ENCODE measurements around the gene TIMM17A. TPM values are rescaled to one million over a fixed set of nuclear protein-coding genes. Genes with fewer than 3 reads are reported as not detected.
"Not testable (repeated sequence)": the region's sequence is repeated elsewhere in the genome, so short reads cannot be mapped to it uniquely, and the experiment has no call there.

The TIMM17A gene
- total RNA-seq, 2 experiments from 2014 or later = 42.5 to 44.8 TPM

- ChIA-PET CTCF (interaction anchor here (3.2 kb wide), 1 partner anchor 30 kb away, joined by 7 read pairs; no protein-coding TSS in a partner anchor), POLR2A (interaction anchor here (1.0 kb wide), 1 partner anchor 29 kb away, joined by 3 read pairs; the partner anchor contains the start of gene TIMM17A)
- no peak overlapping the region for H3K4me3 Mint-ChIP-seq
- H3K4me1 Mint-ChIP-seq = no peaks in the 10 kb centered on the region
- H3K36me3 Mint-ChIP-seq (ENCODE audit: low read depth) = no peaks in the 10 kb centered on the region
- H3K9me3 Mint-ChIP-seq = no peaks in the 10 kb centered on the region
- DNase-seq = no peak
- H3K27me3 Mint-ChIP-seq = peaks cover 16% of the 10 kb centered on the region
- H3K27ac Mint-ChIP-seq = no peak overlapping the region
These were observed 29.2 kb upstream of the TIMM17A start for GRCh38 chr1:201925981-201926645.

GRCh38 chr1:201928266-201928665 lies 27.0 kb upstream of the TIMM17A start:
- no peaks in the 10 kb centered on the region for H3K4me1 Mint-ChIP-seq
- no peaks in the 10 kb centered on the region for H3K36me3 Mint-ChIP-seq (ENCODE audit: low read depth)
- no peak overlapping the region for H3K4me3 Mint-ChIP-seq
- ChIA-PET POLR2A (no interaction called here), CTCF (no interaction called here)
- H3K27me3 Mint-ChIP-seq = peaks cover 9% of the 10 kb centered on the region
- H3K9me3 Mint-ChIP-seq = no peaks in the 10 kb centered on the region
- no peak for DNase-seq
- no peak overlapping the region for H3K27ac Mint-ChIP-seq

DNA sequence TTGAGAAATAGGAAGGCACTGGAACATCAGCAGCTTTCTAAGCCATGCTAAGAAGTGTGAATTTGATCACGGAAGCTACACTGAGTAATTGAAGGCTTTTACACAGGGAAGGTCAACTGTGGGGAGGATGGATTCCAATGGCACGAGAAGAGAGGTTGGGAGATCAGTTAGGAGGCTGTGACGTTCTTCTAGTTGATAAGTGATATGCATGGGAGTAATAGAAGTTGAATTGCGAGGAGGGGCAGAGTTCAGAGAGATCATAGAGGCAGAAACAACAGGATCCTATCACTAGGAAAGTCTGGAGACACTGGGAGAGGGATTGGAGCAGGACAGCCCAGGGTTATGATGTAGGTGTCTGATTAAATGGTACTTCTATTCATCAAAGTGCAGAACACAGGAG lies 25.2 kb upstream of the TIMM17A start:
- H3K4me3 Mint-ChIP-seq = no peak overlapping the region
- H3K27me3 Mint-ChIP-seq = peaks cover 20% of the 10 kb centered on the region
- ChIA-PET CTCF (interaction anchor here (2.1 kb wide), 1 partner anchor 34 kb away, joined by 5 read pairs; no protein-coding TSS in a partner anchor), POLR2A (no interaction called here)
- no peak overlapping the region for H3K27ac Mint-ChIP-seq
- no peaks in the 10 kb centered on the region for H3K4me1 Mint-ChIP-seq
- H3K9me3 Mint-ChIP-seq = no peaks in the 10 kb centered on the region
- no peak for DNase-seq
- no peaks in the 10 kb centered on the region for H3K36me3 Mint-ChIP-seq (ENCODE audit: low read depth)

DNA sequence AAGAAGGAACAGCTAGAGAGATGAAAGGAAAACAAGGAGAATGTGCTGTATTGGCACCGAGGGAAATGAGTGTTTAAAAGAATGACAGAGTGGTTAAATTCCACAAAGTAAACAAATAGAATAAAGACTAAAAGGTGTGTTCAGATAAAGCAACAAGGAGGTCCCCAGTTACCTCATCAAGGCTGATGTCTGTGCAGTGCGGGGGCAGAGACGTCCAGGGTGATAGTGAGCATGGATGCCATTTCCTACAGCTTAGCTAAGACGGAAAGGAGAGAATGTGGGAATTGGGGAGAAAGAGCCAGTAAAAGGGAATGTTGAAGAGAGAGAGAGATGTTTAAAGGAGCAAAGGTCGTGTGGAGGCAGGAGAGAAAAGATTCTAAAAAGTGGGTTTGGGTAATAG lies 24.5 kb upstream of the TIMM17A start:
- no peak for DNase-seq
- Mint-ChIP-seq H3K27ac (no peak overlapping the region), H3K4me1 (no peaks in the 10 kb centered on the region), H3K36me3 (ENCODE audit: low read depth) (no peaks in the 10 kb centered on the region), H3K9me3 (no peaks in the 10 kb centered on the region), H3K4me3 (no peak overlapping the region), H3K27me3 (peaks cover 17% of the 10 kb centered on the region)
- ChIA-PET CTCF (interaction anchor here (2.1 kb wide), 1 partner anchor 35 kb away, joined by 5 read pairs; no protein-coding TSS in a partner anchor), POLR2A (no interaction called here)

GRCh38 chr1:201933840-201934430 lies 21.4 kb upstream of the TIMM17A start:
- POLR2A ChIA-PET = no interaction called here
- no peaks in the 10 kb centered on the region for H3K9me3 Mint-ChIP-seq
- no peaks in the 10 kb centered on the region for H3K36me3 Mint-ChIP-seq (ENCODE audit: low read depth)
- CTCF ChIA-PET = no interaction called here
- DNase-seq = no peak
- peaks cover 20% of the 10 kb centered on the region for H3K27me3 Mint-ChIP-seq
- no peaks in the 10 kb centered on the region for H3K4me1 Mint-ChIP-seq
- no peak overlapping the region for H3K27ac Mint-ChIP-seq
- no peak overlapping the region for H3K4me3 Mint-ChIP-seq

- H3K4me1 Mint-ChIP-seq = no peaks in the 10 kb centered on the region
- no peak overlapping the region for H3K4me3 Mint-ChIP-seq
- no peak for DNase-seq
- CTCF ChIA-PET = interaction anchor here (0.6 to 2.2 kb wide), 2 partner anchors 42 to 365 kb away, joined by 3 to 8 read pairs; no protein-coding TSS in a partner anchor
- H3K9me3 Mint-ChIP-seq = no peaks in the 10 kb centered on the region
- POLR2A ChIA-PET = no interaction called here
- no peaks in the 10 kb centered on the region for H3K36me3 Mint-ChIP-seq (ENCODE audit: low read depth)
- H3K27me3 Mint-ChIP-seq = peaks cover 22% of the 10 kb centered on the region
- H3K27ac Mint-ChIP-seq = no peak overlapping the region
These were observed 17.6 kb upstream of the TIMM17A start for GRCh38 chr1:201937624-201938213.

DNA sequence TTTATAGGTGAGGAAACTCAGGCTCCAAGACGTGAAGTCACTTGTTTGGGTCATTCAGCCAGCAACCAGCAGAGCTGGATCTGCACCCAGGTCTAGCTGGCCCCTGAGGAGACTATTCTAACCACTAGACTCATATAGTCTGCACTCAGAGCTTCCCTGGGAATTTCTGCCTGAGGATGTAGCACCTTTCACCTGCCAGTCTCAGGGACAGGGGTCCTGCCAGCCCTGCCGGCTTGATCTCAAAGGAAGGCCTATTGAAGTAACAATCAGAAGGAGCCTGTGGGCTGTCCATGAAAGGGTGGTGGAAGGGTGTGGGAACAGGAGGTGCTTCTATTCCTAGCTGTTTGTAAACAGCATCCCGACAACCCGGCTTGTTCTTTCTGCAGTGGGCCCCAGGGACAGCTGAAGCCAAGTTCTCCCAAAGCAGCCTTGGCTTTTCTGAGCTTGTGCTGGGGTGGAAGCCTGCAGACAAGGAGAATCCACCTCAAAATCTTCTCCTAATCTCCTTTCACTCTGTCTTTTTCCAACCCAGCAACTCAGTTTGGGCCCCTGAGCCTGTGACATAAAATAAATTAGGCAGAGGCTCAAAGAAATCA lies 16.8 kb upstream of the TIMM17A start:
- Mint-ChIP-seq H3K36me3 (ENCODE audit: low read depth) (no peaks in the 10 kb centered on the region), H3K27ac (no peak overlapping the region), H3K4me1 (no peaks in the 10 kb centered on the region), H3K27me3 (peaks cover 29% of the 10 kb centered on the region), H3K4me3 (no peak overlapping the region), H3K9me3 (no peaks in the 10 kb centered on the region)
- ChIA-PET CTCF (no interaction called here), POLR2A (no interaction called here)
- DNase-seq = no peak

DNA sequence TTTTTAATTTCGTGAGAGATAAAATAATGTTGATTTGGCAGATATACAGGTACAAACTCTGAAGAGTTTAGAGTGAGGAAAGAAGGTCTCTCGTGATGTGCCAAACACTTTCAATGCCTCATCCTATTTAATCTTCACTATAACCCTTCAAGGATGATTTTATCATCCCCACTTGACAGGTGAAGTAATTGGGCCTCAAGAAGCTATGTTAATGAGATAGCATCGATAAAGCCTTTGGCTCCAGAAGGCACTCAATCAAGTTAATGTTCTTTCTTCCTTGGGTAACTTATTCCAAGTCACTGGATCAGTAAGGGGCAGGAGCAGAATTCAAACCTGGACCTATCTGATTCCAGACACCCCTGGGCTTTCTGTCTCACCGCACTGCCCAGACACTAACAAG lies 16.2 kb upstream of the TIMM17A start:
- Mint-ChIP-seq H3K27me3 (peaks cover 33% of the 10 kb centered on the region), H3K4me1 (no peaks in the 10 kb centered on the region), H3K27ac (no peak overlapping the region), H3K36me3 (ENCODE audit: low read depth) (no peaks in the 10 kb centered on the region), H3K4me3 (no peak overlapping the region), H3K9me3 (no peaks in the 10 kb centered on the region)
- DNase-seq = no peak
- CTCF ChIA-PET = no interaction called here
- POLR2A ChIA-PET = no interaction called here

DNA sequence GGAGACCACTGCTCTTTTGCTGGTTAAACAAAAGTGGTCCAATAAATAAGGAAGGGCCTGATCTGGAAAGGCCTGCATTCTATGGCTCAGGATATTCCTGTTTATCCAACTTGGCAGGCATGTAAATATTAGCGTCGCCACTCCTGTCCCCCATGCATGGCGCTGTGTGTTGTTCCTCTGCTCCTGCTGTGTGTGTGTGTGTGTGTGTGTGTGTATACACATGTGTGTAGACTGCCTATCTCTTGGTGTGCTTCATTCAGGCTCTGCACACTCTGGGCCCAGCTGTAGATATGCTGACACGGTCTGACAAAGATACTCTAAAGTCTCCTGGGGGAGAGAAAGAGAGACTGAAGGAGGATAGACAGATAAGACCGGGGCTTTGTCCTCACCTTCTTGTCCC lies 15.7 kb upstream of the TIMM17A start:
- CTCF ChIA-PET = no interaction called here
- Mint-ChIP-seq H3K4me3 (no peak overlapping the region), H3K9me3 (no peaks in the 10 kb centered on the region), H3K27ac (no peak overlapping the region), H3K4me1 (no peaks in the 10 kb centered on the region), H3K27me3 (peaks cover 33% of the 10 kb centered on the region), H3K36me3 (ENCODE audit: low read depth) (no peaks in the 10 kb centered on the region)
- POLR2A ChIA-PET = no interaction called here
- no peak for DNase-seq

- CTCF ChIA-PET, POLR2A ChIA-PET: not testable (repeated sequence)
These were observed 15.0 kb upstream of the TIMM17A start for GRCh38 chr1:201940316-201940715.

DNA sequence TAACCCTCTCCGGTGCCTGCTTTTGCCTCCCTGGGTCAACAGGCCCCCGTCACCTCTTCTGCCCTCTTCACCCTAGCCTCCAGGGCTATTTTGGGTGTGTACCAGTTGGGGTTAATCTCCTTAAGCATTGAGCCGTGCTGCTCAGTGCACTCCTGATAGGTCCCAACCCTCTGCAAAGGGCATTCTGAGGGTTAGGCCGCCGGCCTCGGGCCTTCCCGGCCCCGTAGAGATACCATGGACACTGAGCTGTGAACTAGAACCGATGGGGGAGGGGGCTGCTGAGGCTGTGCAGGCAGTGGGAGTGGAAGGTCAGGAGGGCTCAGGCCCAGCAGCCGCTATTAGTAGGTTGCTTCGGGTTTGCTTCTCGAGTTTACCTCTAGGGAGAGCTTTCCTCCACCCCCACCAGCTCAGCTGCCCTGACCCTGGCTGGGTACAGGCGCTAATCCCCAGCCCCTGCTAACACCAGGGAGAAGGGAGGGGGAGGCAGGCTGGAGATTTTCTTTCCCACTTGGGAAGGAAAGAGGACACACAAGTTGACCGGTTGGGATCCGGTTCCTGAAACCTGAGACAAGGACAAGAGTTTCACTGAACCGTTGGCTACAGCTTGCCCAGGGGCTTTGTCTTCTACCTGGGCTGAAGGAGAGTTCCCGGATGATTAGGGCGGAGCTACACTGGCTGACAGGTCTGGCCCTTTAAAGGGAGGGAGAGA lies 13.7 kb upstream of the TIMM17A start:
- no peaks in the 10 kb centered on the region for H3K36me3 Mint-ChIP-seq (ENCODE audit: low read depth)
- H3K4me1 Mint-ChIP-seq = peaks cover 4% of the 10 kb centered on the region
- DNase-seq = no peak
- H3K9me3 Mint-ChIP-seq = no peaks in the 10 kb centered on the region
- ChIA-PET CTCF (no interaction called here), POLR2A (no interaction called here)
- H3K4me3 Mint-ChIP-seq = no peak overlapping the region
- no peak overlapping the region for H3K27ac Mint-ChIP-seq
- H3K27me3 Mint-ChIP-seq = peaks cover 44% of the 10 kb centered on the region

More at GRCh38 chr1:201940316-201940715, 15.0 kb upstream of the TIMM17A start:
- H3K36me3 Mint-ChIP-seq (ENCODE audit: low read depth); H3K4me1 Mint-ChIP-seq; H3K9me3 Mint-ChIP-seq; DNase-seq; H3K27ac Mint-ChIP-seq; H3K4me3 Mint-ChIP-seq: not testable (repeated sequence)
- H3K27me3 Mint-ChIP-seq = peaks cover 35% of the 10 kb centered on the region

DNA sequence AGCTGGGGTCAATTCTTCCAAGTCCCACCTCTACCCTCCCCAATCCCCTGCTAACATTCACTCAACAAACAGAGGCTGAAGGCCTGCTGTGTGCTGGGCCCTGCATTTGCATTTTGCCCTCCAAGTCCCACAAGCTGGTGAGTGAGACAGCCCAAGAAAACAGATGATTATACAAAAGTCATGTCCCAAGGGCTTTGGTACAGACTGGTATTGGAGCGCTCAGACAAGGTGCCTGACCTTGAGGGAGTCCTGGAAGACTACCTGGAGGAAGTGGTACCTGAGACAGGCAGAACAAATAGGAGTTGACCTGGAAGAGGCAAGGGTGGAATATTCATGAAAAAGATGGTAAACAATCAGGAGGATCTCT lies 13.2 kb upstream of the TIMM17A start:
- H3K9me3 Mint-ChIP-seq = no peaks in the 10 kb centered on the region

DNA sequence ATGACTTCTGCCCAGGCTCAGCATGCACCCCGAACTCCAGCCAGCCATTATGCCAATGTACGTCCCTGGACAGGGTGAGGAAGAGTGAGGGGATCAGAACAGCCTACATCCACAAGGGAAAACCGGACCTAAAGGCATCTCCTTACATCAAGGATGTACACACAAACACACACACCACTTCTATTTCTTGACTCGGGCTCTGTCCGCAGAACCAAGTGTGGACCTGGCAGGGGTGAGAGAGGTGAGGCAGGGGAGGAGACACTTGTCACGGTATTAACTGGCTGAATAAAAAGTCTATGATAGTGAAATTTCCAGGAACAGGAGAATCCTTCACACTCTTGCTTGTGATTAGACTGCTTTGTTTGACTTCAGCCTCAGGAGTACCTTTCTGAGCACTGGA lies 11.3 kb upstream of the TIMM17A start:
- no peaks in the 10 kb centered on the region for H3K36me3 Mint-ChIP-seq (ENCODE audit: low read depth)
- POLR2A ChIA-PET = no interaction called here
- H3K27ac Mint-ChIP-seq = no peak overlapping the region
- peaks cover 60% of the 10 kb centered on the region for H3K27me3 Mint-ChIP-seq
- no peak for DNase-seq
- H3K4me1 Mint-ChIP-seq = peaks cover 7% of the 10 kb centered on the region
- H3K9me3 Mint-ChIP-seq = no peaks in the 10 kb centered on the region
- H3K4me3 Mint-ChIP-seq = no peak overlapping the region
- CTCF ChIA-PET = no interaction called here

More for the DNA sequence above, 13.2 kb upstream of the TIMM17A start:
- POLR2A ChIA-PET = no interaction called here
- DNase-seq = no peak
- Mint-ChIP-seq H3K27me3 (peaks cover 50% of the 10 kb centered on the region), H3K4me1 (peaks cover 7% of the 10 kb centered on the region), H3K4me3 (no peak overlapping the region), H3K27ac (no peak overlapping the region), H3K36me3 (ENCODE audit: low read depth) (no peaks in the 10 kb centered on the region)
- CTCF ChIA-PET = interaction anchor here (1.0 kb wide), 1 partner anchor 46 kb away, joined by 3 read pairs; no protein-coding TSS in a partner anchor

Measured in activated CD4-positive, alpha-beta memory T cell treated with anti-CD3 and anti-CD28 coated beads, Interleukin-2, amount 10 ng/mL, durations not matched to agents 7 days and 5 days (primary cell).